Ureter (tissue), 1 donor: ENCODE results near the gene CEP170B. TPM values are rescaled to one million over a fixed set of nuclear protein-coding genes. Genes with fewer than 3 reads are reported as not detected.
"Not testable (repeated sequence)": the region's sequence is repeated elsewhere in the genome, so short reads cannot be mapped to it uniquely, and the experiment has no call there.

Experiments used
- DNase-seq: peaks from one replicate; pipeline ENCODE4 v3.0.0-alpha.2; 2020; ENCODE audit warnings: low spot score
- total RNA-seq: library from RNA; stranded (reverse); gene quantifications from one replicate; pipeline ENCODE4 v1.2.4, GENCODE V29; 2023
- donor health status: DM: yes; HTN: yes; CAD: no.

Gene CEP170B
- 42.2 TPM for total RNA-seq

DNA sequence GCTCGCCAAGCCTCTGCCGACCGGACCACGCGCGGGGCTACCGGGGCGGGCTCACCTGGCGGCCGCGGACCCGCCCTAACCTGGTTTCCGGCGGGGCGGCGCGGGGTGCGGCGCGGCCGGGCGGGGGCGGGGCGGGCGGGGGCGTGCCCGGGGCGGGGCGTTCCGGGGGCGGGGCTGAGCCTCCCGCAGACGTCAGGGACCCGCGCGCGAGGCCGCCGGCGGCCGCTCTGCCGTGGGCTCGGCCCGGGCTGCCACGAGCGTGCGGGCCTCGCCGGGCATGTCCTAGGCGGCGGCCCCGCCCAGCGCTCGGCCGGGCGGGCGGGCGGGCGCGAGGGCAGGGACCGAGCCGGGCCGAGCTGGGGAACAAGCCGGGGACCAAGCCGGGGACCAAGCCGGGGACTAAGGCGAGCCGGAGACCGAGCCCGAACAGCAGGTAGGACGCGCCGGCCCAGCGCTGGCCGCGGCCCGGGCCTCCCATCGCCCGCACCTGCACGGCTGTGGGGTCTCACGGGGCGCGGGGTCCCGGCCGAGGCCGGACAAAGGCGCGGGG, at the start of gene CEP170B:
Gene CEP170B (plus strand): TSS at position 188 of the 550 bp plus-strand sequence. CDS start 3,183 bp downstream, outside the sequence.
- DNase-seq: no peak

- DNase-seq: peak; percentile 51
These were observed 48.5 kb upstream of the CEP170B start for GRCh38 chr14:104816616-104816884.

- DNase-seq: no peak
These were observed 46.9 kb upstream of the CEP170B start for GRCh38 chr14:104817930-104818713.

GRCh38 chr14:104818714-104819161, 46.3 kb upstream of the CEP170B start:
- peak; percentile 40 for DNase-seq

- DNase-seq: peak; percentile 43
These were observed 45.7 kb upstream of the CEP170B start for GRCh38 chr14:104819361-104819781.

- peak; percentile 66 for DNase-seq
These were observed 44.3 kb upstream of the CEP170B start for GRCh38 chr14:104820669-104821228.

- no peak for DNase-seq
These were observed 43.7 kb upstream of the CEP170B start for GRCh38 chr14:104821229-104821945.

DNA sequence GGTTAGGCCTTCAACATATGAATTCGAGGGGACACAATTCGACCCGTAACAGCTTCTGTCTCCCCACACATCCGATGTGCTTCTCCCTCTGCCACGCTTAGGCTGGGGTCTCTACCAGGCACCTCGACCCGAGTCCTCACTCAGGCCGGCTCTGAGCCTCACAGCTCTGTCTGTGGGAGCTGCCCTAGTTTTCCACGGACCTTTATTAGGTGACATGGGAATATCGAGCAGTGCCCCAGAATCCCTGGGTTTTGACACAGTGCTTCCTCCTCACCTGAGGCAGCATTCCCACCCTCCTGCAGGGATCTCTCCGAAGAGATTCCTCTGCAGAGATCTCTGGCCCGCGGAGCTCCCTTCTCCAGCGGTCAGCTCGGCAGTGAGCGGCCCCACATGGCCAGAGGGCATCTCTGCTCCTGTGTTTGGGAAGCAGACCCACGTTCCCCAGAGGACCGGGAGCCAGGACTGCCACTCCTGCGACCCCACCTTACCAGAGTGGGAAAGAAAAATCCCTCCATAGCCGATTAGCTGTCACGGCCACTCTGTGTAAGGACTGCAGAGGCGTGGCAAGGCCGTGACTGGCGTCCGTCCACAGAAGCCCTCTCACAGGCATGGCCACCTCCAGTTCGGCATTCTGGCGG, 43.0 kb upstream of the CEP170B start:
- no peak for DNase-seq

DNA sequence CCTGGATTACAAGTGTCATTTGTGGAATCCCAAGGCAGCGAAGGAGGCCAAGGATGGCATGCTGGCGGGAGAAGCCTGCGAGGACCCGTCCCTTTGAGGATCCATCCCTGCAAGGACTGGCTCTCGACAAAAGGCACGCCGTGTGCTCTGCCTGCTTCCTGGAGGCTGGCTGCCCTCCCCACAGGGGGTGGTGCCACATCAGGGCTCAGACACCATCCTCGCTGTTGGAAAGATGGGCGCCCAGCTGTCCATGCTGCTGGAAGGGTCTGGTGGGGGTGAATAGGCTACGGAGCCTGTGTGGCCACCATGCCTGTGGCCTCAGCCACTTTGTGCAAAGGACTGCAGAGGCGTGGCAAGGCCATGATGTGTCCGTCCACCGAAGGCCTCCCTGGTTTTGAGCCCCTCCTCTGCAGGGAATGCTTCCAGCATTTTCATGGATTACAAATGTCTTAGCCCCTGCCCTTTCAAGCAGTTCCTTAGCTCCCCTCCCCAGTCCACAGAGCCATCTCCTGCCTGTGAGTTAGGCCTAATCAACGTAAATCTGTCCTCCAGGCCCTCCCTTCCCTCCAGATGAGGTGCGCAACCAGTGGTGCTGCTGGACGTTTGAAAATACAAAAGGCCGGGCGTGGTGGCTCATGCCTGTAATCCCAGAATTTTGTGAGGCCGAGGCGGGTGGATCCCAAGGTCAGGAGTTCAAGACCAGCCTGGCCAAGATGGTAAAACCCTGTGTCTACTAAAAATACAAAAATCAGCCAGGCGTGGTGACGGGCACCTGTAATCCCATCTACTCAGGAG, 42.0 kb upstream of the CEP170B start:
- no peak for DNase-seq

- no peak for DNase-seq
These were observed 40.6 kb upstream of the CEP170B start for GRCh38 chr14:104824353-104824997.

GRCh38 chr14:104826189-104826860, 38.7 kb upstream of the CEP170B start:
- peak; percentile 93 for DNase-seq

- no peak for DNase-seq
These were observed 38.2 kb upstream of the CEP170B start for GRCh38 chr14:104826861-104827176.

DNA sequence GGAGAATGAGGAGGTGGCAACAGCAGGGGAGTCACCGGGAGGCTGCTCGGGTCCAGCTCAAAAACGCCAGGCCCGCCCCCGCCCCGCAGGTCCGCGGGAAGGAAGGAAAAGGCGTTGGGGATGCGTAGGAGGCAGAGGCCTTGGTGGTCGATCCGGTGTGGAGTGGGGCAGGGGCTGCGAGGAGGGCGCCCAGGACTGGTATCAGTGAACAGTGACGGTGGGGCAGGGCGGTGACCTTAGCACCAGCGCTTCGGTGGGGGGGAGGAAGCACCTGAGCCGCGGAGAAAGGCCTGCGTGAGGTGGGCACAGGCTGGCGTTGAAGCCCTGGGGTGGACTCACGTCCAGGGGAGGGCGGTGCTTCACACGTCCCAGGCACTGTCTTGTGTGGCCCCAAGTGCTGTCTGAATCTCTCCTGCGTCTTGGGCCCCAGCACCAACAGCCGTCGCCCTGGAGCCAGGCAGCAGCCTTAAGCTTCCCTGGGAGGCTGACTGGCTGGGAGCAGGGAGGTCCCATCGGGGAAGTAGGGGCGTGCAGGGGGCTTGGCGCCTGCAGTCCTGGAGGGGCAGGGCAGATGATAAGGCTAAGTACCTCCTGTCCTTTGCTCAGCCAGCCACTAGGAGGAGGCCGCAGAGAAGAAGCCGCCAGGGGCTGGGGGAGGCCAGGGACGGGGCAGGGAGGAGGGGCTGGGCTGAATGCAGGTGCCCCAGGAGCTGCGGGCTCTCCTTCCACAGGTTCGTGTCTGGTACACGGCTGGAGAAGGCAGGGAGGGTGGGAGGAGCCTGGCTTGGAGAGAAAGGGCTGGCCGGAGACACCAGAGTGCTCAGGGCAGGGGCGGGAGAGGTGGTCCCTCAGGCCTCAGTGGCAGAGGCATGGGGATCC, 37.7 kb upstream of the CEP170B start:
- no peak for DNase-seq

GRCh38 chr14:104830781-104831180, 34.3 kb upstream of the CEP170B start:
- no peak for DNase-seq

DNA sequence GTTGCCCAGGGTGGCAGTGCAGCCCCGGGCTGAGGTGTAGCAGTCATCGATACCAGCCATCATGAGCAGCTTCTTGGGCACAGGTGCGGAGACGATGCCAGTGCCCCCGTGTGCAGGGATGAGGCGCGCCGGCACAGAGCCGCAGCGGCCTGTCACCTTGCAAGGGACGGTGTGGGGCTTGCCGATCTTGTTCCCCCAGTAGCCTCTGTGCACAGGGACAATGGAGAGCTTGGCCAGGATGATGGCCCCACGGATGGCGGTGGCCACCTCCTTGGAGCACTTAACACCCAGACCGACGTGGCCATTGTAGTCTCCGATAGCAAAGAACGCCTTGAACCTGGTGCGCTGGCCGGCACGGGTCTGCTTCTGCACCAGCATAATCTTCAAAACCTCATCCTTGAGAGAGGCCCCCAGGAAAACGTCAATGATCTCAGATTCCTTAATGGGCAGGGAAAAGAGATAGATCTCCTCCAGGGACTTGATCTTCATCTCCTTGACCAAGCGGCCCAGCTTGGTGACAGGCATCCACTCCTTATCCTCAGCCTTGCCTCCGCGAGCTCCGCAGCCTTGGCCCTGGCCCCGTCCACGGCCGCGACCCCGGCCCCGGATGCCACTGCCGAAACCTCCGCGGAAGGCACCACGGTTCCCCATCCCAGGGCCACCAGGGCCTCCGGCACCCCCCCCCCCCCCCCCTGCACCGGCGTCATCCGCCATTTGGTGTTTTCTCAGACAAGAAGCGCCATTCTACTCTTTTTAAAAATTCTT, 28.7 kb upstream of the CEP170B start:
- not testable (repeated sequence) for DNase-seq

GRCh38 chr14:104841730-104842129, 23.3 kb upstream of the CEP170B start:
- DNase-seq: no peak

DNA sequence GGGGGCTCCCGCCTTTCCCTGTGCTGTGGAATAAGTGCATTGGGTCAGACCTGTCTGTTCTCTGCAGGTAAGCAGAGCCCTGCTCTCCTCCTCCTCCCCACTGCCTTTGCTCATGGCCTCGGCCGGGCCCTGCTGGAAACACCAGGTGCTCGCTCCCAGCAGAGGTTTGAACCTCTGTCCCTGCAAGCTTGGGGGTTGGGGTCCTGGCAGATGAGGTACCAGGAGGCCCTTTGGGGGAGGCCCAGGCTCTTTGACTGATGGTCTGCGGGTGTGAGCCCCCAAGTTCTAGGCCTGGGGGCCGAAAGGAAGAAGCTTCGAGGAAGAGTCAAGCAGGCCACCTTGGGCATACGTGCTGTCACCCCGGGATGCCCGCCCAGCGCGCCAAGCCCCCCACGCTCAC, 22.1 kb upstream of the CEP170B start:
- DNase-seq: no peak

GRCh38 chr14:104843442-104844305, 21.4 kb upstream of the CEP170B start:
- no peak for DNase-seq
